GM12865 (cell line): ENCODE results near the gene FADS6.
"Not testable (repeated sequence)": the region's sequence is repeated elsewhere in the genome, so short reads cannot be mapped to it uniquely, and the experiment has no call there.

Experiments used
- DNase-seq: peaks from one replicate; pipeline ENCODE4 v3.0.0; 2010; ENCODE audit warnings: low read depth
- H3K4me3 ChIP-seq: 2 replicates; pipeline ENCODE4 v1.5.1; 2011; ENCODE audit warnings: mild to moderate bottlenecking, low read depth, low read length, control low read depth
- TF ChIP-seq, protein P1 (sequence below): IDR thresholded peaks from 2 replicates; pipeline ENCODE4 v1.5.1; 2011; ENCODE audit warnings: low read length, control low read depth, low read depth, inconsistent platforms; ENCODE audit not compliant: insufficient read depth; ENCODE audit errors: missing control alignments

FADS6 gene

DNA sequence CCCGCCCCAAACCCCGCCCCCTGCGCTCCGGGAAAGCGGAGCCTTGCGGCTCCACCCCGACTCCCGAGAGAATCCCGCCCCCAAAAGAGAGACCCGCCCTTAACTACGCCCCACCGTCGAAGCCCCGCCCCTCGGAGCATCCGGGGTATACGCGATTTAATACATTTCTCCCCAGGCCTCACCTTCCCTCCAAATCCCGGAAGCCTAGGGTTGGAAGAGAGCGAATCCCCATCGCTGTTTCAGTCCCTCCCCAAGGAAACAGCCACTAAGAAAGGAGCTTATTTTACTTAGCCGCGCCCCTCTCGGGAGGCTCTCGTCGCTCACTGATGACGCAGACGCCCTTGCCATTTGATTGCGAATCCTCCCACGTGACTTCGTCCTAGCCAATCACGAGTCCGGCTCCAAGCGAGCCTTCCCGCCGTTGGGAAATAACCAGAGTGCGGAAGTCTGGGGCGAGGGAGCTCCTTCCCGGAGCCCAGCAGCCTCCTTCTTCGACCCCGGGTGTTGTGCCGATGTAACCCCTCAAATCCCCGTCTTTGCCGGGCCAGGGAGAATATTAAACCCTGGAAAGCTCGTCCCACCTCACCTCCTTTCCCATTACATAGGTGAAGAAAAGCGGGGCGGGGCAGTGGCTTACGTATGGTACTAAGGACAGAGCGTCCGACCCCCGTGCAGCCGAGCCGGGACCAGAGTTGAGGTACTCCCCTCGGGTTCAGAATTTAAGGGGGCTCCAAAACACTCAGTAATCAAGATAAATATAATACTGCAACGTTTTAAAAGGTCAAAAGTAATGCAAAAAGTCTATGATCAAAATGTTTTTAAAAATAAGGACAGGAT, 20.2 kb downstream of the FADS6 start:
- peak; percentile 100 for DNase-seq
- H3K4me3 ChIP-seq = peak overlapping the region; percentile 97
- TF ChIP-seq, protein P1, sequence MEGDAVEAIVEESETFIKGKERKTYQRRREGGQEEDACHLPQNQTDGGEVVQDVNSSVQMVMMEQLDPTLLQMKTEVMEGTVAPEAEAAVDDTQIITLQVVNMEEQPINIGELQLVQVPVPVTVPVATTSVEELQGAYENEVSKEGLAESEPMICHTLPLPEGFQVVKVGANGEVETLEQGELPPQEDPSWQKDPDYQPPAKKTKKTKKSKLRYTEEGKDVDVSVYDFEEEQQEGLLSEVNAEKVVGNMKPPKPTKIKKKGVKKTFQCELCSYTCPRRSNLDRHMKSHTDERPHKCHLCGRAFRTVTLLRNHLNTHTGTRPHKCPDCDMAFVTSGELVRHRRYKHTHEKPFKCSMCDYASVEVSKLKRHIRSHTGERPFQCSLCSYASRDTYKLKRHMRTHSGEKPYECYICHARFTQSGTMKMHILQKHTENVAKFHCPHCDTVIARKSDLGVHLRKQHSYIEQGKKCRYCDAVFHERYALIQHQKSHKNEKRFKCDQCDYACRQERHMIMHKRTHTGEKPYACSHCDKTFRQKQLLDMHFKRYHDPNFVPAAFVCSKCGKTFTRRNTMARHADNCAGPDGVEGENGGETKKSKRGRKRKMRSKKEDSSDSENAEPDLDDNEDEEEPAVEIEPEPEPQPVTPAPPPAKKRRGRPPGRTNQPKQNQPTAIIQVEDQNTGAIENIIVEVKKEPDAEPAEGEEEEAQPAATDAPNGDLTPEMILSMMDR = no peak

DNA sequence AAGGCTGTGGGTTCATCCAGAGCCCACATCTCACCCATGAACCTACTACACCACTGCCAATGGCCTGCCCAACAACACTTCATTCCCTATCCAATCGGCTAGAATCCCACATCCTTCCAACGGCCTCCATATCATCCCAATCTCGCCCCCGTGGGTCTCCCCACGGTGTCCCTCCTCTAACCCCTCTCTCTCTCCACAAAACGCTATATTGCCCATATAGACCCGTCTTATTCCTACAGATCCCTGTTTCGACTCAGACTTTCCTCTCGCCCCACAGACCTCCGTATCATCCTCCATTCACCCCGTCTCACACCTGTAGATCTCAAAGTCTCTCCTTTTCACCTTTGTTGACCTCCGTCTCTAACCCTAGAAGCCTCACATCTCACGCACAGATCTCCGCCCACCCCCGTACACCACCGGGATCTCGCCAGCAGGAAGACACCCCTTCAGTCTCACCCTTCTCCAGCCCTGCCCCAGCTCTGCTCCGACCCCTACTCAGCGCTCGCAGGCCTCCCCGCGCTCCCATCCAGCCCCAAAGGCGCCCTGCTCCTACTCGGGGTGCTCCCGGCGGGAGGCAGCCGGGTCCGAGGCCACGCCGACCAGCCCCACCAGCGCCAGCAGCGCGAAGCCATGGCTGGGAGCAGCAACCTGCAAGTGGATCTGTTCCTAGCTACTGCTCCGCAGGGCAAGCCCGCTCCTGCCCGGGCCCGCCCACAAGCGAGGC, 21.0 kb downstream of the FADS6 start, which contains the start of gene FDXR:
Gene FDXR, minus strand, starts transcription at position 682 of the 724 bp plus-strand sequence. Its CDS starts 50 bp downstream, at position 632.
- TF ChIP-seq, protein P1 = no peak
- no peak for DNase-seq
- H3K4me3 ChIP-seq = peak within 1 kb of the TSS; percentile 97

DNA sequence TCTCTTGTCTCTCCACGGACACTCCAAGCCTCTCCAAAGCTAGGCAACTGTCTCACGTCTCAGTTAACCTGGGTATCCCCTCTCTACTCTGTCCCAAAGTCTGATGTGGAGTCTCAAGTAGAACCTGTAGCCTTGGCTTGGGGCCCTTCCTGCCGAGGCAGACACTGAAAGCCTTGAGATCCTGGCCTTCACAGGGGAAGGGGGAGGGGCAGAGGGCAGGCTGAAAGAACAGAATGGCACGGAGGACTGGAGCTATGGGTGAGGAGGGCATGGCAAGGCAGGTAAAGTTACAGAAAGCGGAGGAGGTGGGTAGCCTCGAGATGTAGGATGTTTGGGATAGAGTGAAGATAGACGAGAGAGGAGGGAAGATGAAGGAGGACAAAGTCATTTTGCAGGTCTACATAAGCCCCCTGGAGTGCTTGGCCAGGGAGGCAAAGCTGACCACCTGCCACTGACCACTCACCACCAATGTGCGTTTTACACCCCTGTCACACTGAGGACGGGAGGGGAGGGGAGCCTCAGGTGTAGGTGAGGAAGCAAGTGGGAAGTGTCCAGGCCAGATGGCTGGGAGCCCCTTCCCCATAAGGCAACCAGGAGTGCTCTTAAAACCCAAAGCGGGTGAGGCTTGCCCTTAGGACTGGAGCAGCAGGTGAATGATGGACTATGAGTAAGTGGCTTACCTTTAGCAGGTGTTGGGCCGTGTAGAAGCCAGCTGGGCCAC, 21.9 kb downstream of the FADS6 start:
- H3K4me3 ChIP-seq = peak overlapping the region; percentile 57
- no peak for DNase-seq
- TF ChIP-seq, protein P1 = no peak

DNA sequence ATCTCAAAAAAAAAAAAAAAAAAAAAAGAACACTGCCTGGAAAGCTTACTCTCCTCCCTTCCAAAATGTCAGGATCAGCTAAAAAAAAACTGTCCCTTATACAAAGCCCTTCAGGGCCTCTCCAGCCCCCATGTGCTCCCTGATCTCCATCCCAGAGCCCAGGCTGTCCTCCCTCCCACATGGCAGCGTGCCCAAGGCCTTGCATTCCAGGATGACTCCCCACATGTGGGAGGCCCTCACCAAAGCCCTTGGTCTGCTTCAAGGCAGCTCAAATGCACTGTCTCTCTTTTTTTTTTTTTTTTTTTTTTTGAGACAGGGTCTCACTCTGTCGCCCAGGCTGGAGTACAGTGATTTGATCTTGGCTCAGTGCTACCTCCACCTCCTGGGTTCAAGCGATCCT, 22.9 kb downstream of the FADS6 start:
- no peak overlapping the region for H3K4me3 ChIP-seq
- DNase-seq = no peak
- TF ChIP-seq, protein P1 = no peak

DNA sequence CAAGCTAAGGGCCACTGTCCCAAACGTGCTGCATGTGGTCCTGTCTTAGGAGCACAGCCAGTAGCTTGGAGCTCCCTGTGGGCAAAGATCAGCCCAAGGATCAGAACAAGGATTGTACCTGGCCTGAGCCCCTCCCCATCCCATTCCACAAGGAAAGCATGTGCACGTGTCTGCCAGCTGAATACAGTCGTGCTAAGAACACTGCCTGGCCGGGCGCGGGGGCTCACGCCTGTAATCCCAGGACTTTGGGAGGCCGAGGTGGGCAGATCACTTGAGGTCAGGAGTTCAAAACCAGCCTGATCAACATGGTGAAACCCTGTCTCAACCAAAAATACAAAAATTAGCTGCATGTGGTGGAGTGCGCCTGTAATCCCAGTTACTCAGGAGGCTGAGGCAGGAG, 23.4 kb downstream of the FADS6 start:
- H3K4me3 ChIP-seq, DNase-seq: not testable (repeated sequence)

DNA sequence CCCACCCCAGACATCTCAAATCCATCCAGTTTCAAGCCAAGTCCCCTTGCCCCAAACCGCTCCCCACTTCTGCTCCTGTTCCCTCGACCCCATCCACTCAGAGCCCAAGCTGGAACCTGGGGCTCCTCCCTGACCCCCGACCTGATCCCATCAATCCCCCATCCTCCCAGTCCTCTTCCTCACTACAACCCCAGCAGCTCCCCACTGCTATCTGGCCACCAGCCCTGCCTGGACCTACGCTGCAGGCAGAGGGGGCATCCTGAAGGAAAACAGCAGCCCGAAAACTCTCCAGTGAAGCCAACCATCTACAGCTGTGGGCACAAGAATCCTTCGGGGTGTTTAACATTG, 24.6 kb downstream of the FADS6 start:
- DNase-seq = no peak
- H3K4me3 ChIP-seq = no peak overlapping the region
- TF ChIP-seq, protein P1 = no peak
